Measurements from ENCODE around the gene CDKAL1.

DNA sequence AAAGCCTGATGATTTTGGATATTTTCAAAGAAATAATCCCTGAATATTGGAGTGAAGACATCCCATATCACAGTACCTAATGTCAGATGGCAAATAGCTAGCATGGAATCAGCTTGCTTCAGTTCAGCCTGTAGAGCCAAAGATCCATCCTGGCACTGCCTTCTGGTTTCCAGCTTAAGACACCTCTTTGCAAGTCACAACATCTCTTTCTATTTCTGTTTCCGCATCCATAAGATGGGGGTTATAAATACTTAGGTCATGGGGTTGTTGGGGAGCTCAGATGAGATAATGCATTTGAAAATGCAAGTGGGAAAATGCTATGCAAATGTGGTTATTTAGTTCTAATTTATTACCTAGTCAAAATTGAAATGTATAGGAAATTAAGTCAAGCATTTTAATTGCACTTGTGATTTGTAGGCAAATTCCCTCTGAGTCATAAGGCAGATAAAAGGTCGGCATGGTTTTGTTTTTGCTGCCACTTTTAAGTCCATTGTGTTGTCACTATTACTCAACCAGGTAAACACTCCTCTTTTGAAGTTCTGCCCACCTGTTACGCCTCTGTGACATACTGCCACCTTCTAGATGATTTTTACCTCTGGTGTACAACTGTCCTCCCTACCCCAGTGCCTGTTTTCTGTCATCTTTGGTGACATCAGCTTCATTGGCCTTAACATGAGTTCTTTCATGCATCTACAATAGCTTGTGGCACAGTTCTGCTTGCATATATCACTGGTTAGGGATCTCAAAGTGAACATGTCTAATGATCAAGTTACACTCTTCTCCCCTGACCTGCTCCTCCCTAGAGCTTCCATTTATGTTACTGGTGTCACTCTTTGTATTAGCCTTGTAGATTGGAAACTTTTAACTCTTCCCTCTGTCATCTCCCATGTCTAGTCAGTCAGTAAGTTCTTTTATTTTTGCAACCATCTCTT is 96.6 kb downstream of the CDKAL1 start:
- TF ChIP-seq, protein P1, sequence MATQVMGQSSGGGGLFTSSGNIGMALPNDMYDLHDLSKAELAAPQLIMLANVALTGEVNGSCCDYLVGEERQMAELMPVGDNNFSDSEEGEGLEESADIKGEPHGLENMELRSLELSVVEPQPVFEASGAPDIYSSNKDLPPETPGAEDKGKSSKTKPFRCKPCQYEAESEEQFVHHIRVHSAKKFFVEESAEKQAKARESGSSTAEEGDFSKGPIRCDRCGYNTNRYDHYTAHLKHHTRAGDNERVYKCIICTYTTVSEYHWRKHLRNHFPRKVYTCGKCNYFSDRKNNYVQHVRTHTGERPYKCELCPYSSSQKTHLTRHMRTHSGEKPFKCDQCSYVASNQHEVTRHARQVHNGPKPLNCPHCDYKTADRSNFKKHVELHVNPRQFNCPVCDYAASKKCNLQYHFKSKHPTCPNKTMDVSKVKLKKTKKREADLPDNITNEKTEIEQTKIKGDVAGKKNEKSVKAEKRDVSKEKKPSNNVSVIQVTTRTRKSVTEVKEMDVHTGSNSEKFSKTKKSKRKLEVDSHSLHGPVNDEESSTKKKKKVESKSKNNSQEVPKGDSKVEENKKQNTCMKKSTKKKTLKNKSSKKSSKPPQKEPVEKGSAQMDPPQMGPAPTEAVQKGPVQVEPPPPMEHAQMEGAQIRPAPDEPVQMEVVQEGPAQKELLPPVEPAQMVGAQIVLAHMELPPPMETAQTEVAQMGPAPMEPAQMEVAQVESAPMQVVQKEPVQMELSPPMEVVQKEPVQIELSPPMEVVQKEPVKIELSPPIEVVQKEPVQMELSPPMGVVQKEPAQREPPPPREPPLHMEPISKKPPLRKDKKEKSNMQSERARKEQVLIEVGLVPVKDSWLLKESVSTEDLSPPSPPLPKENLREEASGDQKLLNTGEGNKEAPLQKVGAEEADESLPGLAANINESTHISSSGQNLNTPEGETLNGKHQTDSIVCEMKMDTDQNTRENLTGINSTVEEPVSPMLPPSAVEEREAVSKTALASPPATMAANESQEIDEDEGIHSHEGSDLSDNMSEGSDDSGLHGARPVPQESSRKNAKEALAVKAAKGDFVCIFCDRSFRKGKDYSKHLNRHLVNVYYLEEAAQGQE (IDR thresholded peaks at IDR 0.05; ENCODE audit: insufficient replicate concordance, low read depth), result no peak
- TF ChIP-seq GABPA (IDR thresholded peaks at IDR 0.05; ENCODE audit: low read depth), result no peak
